PC-9 (cell line): ENCODE results near the gene NUP205. TPM values are rescaled to one million over a fixed set of nuclear protein-coding genes. Genes with fewer than 3 reads are reported as not detected.

Experiments
- BruUV-seq: library from RNA; stranded (reverse); fragments of 400-500 nt; replicated peaks from 2 replicates; lab custom pipeline; 2021; lab: Mats Ljungman, UMichigan
- CTCF ChIA-PET: fragments of 300-600 bp; sonication (Branson Sonifier 250); formaldehyde crosslinking; loops from one replicate; lab custom pipeline; 2022; ENCODE audit warnings: antibody characterized with exemption; lab: Charles Lee
- POLR2A ChIA-PET: fragments of 300-600 bp; sonication (Branson Sonifier 250); formaldehyde crosslinking; loops from one replicate; lab custom pipeline; 2022; ENCODE audit warnings: antibody characterized with exemption; ENCODE audit not compliant: unreplicated experiment; lab: Charles Lee
- DNase-seq, 2 experiments: peaks; one replicate each; pipeline versions ENCODE4 v3.0.0 to v3.0.0-alpha.2; 2015 to 2022; ENCODE audit warnings: mixed read lengths in 1 of 2
- H2AFZ ChIP-seq: fragments of 200-600 bp; sonication (generic); 2 replicates; pipeline ENCODE4 v1.8.1; 2017; ENCODE audit warnings: antibody characterized with exemption
- H3F3A ChIP-seq: fragments of 200-600 bp; sonication (generic); 2 replicates; pipeline ENCODE4 v1.8.1; 2017; ENCODE audit warnings: antibody characterized with exemption, mild to moderate bottlenecking, low read depth; ENCODE audit not compliant: insufficient read depth
- H3K27ac ChIP-seq: fragments of 200-600 bp; sonication (generic); 2 replicates; pipeline ENCODE4 v1.6.1; 2016; ENCODE audit warnings: mixed run types
- H3K27me3 ChIP-seq: fragments of 200-600 bp; sonication (generic); 2 replicates; pipeline ENCODE4 v1.6.1; 2016; ENCODE audit warnings: low read depth, mixed run types; ENCODE audit not compliant: insufficient read depth
- H3K36me3 ChIP-seq: fragments of 200-600 bp; sonication (generic); 2 replicates; pipeline ENCODE4 v1.6.1; 2016; ENCODE audit warnings: low read depth, mixed run types
- H3K4me1 ChIP-seq: fragments of 200-600 bp; sonication (generic); replicated peaks from 2 replicates; pipeline ENCODE4 v1.6.1; 2016; ENCODE audit warnings: mixed run types; ENCODE audit not compliant: insufficient read depth
- H3K4me2 ChIP-seq: fragments of 200-600 bp; sonication (generic); 2 replicates; pipeline ENCODE4 v1.6.1; 2017; ENCODE audit warnings: mixed run types
- H3K4me3 ChIP-seq: fragments of 200-600 bp; sonication (generic); 2 replicates; pipeline ENCODE4 v1.6.1; 2016; ENCODE audit warnings: mixed run types
- H3K79me2 ChIP-seq: fragments of 200-600 bp; sonication (generic); 2 replicates; pipeline ENCODE4 v1.6.1; 2017; ENCODE audit warnings: low read depth, mixed run types
- H3K9me2 ChIP-seq: fragments of 200-600 bp; sonication (generic); 2 replicates; pipeline ENCODE4 v1.8.1; 2017; ENCODE audit warnings: mild to moderate bottlenecking; ENCODE audit not compliant: insufficient read depth
- H3K9me3 ChIP-seq: fragments of 200-600 bp; sonication (generic); 2 replicates; pipeline ENCODE4 v1.8.1; 2016; ENCODE audit warnings: low read depth; ENCODE audit not compliant: insufficient read depth
- H4K20me1 ChIP-seq: fragments of 200-600 bp; sonication (generic); 2 replicates; pipeline ENCODE4 v1.8.1; 2017; ENCODE audit not compliant: insufficient read depth
- EZH2 ChIP-seq: fragments of 200-600 bp; sonication (generic); IDR thresholded peaks from 2 replicates; pipeline ENCODE4 v1.8.0; 2017; ENCODE audit warnings: antibody characterized with exemption, low read depth
- intact Hi-C: fragments of 100-400 bp; cut with micrococcal nuclease; formaldehyde crosslinking; loops from one replicate; pipeline ENCODE4 v1.10.0; 2022; ENCODE audit not compliant: unreplicated experiment
- total RNA-seq: library from RNA; stranded (reverse); gene quantifications from 2 replicates; pipeline ENCODE4 v1.2.3, GENCODE V29; 2021
- TF ChIP-seq, protein P1 (sequence below): fragments of 200-600 bp; sonication (generic); conservative IDR thresholded peaks from 2 replicates; pipeline ENCODE4 v1.6.1; 2017; ENCODE audit warnings: mixed run types, antibody characterized with exemption, mild to moderate bottlenecking, moderate library complexity

The NUP205 gene
- total RNA-seq, 1 experiment from 2014 or later, result 108 TPM

DNA sequence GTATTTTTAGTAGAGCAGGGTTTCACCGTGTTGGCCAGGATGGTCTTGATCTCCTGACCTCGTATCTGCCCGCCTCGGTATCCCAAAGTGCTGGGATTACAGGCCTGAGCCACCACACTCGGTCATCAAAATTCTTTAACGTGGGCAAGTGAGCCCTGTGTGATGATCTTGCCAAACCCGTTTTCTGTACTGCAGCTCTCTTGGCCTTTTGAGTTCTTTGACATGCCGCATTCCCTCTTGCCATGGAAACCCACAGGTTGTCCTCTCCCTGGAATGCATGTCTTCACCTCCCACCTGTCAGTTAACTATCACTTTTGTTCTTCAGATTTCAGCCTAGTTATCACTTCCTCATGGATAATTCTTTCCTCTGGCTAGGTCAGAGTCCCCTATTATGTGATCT is 5.0 kb downstream of the NUP205 start:
- BruUV-seq, result no TSS peak
- DNase-seq, result peak in 1 of 2 experiments; percentile 60
- no peaks in the 10 kb centered on the region for H3K9me3 ChIP-seq
- H3K4me3 ChIP-seq, result no peak overlapping the region
- intact Hi-C loops, result no loop called here
- H3F3A ChIP-seq, result peaks cover 15% of the 10 kb centered on the region
- no peak overlapping the region for H2AFZ ChIP-seq
- H3K9me2 ChIP-seq, result no peaks in the 10 kb centered on the region
- peaks cover 8% of the 10 kb centered on the region; the same call in 1 of the 2 replicates for H3K36me3 ChIP-seq
- TF ChIP-seq, protein P1, sequence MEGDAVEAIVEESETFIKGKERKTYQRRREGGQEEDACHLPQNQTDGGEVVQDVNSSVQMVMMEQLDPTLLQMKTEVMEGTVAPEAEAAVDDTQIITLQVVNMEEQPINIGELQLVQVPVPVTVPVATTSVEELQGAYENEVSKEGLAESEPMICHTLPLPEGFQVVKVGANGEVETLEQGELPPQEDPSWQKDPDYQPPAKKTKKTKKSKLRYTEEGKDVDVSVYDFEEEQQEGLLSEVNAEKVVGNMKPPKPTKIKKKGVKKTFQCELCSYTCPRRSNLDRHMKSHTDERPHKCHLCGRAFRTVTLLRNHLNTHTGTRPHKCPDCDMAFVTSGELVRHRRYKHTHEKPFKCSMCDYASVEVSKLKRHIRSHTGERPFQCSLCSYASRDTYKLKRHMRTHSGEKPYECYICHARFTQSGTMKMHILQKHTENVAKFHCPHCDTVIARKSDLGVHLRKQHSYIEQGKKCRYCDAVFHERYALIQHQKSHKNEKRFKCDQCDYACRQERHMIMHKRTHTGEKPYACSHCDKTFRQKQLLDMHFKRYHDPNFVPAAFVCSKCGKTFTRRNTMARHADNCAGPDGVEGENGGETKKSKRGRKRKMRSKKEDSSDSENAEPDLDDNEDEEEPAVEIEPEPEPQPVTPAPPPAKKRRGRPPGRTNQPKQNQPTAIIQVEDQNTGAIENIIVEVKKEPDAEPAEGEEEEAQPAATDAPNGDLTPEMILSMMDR, result no peak
- TF ChIP-seq EZH2, result no peak
- no peak overlapping the region for H3K27ac ChIP-seq
- CTCF ChIA-PET, result no interaction called here
- H4K20me1 ChIP-seq, result peaks cover 16% of the 10 kb centered on the region
- H3K4me2 ChIP-seq, result no peak overlapping the region
- H3K4me1 ChIP-seq, result peaks cover 6% of the 10 kb centered on the region
- POLR2A ChIA-PET, result interaction anchor here (0.5 to 0.6 kb wide), 2 partner anchors 170 to 920 kb away, joined by 3 read pairs; no protein-coding TSS in a partner anchor
- H3K27me3 ChIP-seq, result no peaks in the 10 kb centered on the region
- H3K79me2 ChIP-seq, result peaks cover 97% of the 10 kb centered on the region

DNA sequence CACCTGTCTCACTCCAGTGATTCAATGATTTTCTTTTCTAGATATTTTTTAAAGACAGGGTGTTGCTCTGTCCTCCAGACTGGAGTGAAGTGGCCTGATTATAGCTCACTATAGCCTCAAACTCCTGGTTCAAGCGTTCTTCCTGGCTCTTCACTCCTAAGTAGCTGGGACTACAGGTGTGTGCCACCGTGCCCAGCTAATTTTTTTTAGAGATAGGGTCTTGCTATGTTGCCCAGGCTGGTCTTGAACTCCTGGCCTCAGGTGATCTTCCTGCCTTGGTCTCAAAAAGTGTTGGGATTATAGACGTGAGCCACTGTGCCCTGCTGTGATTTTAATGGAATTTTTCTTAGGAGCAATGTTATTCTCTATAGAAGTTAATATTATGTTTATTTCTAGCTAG is 14.1 kb downstream of the NUP205 start:
- BruUV-seq, result no TSS peak
- no peaks in the 10 kb centered on the region for H3K9me2 ChIP-seq
- TF ChIP-seq EZH2, result no peak
- TF ChIP-seq, protein P1, result no peak
- ChIA-PET CTCF (interaction anchor here (0.6 kb wide), 1 partner anchor 83 kb away, joined by 4 read pairs; no protein-coding TSS in a partner anchor), POLR2A (no interaction called here)
- DNase-seq, result no peak
- intact Hi-C loops, result no loop called here
- H3K27ac ChIP-seq, result no peak overlapping the region
- no peak overlapping the region for H2AFZ ChIP-seq
- H3K4me1 ChIP-seq, result no peaks in the 10 kb centered on the region
- peaks cover 33% of the 10 kb centered on the region for H4K20me1 ChIP-seq
- H3K27me3 ChIP-seq, result no peaks in the 10 kb centered on the region
- H3F3A ChIP-seq, result peaks cover 4% of the 10 kb centered on the region; the same call in 1 of the 2 replicates
- H3K79me2 ChIP-seq, result peaks cover 32% of the 10 kb centered on the region
- H3K4me3 ChIP-seq, result no peak overlapping the region
- no peak overlapping the region for H3K4me2 ChIP-seq
- H3K9me3 ChIP-seq, result no peaks in the 10 kb centered on the region
- H3K36me3 ChIP-seq, result peaks cover 42% of the 10 kb centered on the region

DNA sequence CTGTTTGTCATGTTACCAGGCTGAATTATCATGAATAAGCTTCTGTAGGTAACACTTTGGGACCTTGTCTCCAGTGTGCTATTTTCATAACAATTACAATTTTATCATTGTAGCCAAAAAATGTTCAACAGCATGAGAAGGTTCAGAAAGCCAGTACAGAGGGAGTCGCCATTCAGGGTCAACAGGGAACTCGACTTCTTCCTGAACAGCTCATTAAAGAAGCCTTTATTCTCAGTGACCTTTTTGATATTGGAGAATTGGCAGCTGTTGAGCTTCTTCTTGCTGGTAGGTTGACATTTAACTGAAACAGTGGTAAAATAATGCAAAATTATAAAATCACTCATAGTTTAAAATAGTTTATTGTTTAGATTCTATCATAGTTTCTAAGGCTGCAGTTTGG is 15.8 kb downstream of the NUP205 start:
- Histone ChIP-seq H3K27ac (no peak overlapping the region), H3K79me2 (peaks cover 18% of the 10 kb centered on the region; the same call in 1 of the 2 replicates), H3K9me3 (no peaks in the 10 kb centered on the region), H2AFZ (no peak overlapping the region), H3K27me3 (no peaks in the 10 kb centered on the region), H3K9me2 (no peaks in the 10 kb centered on the region), H4K20me1 (peaks cover 20% of the 10 kb centered on the region), H3K4me3 (no peak overlapping the region), H3F3A (peaks cover 4% of the 10 kb centered on the region; the same call in 1 of the 2 replicates), H3K4me1 (no peaks in the 10 kb centered on the region), H3K36me3 (peaks cover 51% of the 10 kb centered on the region), H3K4me2 (no peak overlapping the region)
- TF ChIP-seq EZH2, result no peak
- ChIA-PET CTCF (no interaction called here), POLR2A (no interaction called here)
- DNase-seq, result no peak
- no TSS peak for BruUV-seq
- intact Hi-C loops, result no loop called here
